Measurements from ENCODE around the gene SCIMP.
"Not testable (repeated sequence)": the region's sequence is repeated elsewhere in the genome, so short reads cannot be mapped to it uniquely, and the experiment has no call there.

Gene SCIMP

GRCh38 chr17:5237541-5238016 is 2.9 kb upstream of the SCIMP start:
- peak; percentile 30 for DNase-seq (ENCODE audit: low spot score)

- no peak for DNase-seq (ENCODE audit: low spot score)
These were observed 2.4 kb upstream of the SCIMP start for GRCh38 chr17:5236938-5237540.

- DNase-seq (ENCODE audit: low spot score) = not testable (repeated sequence)
These were observed 1.2 kb downstream of the SCIMP start for GRCh38 chr17:5233492-5233891.

- no peak for DNase-seq (ENCODE audit: low spot score)
These were observed 7.5 kb downstream of the SCIMP start for GRCh38 chr17:5226940-5227878.

GRCh38 chr17:5225668-5226457 is 8.8 kb downstream of the SCIMP start:
- no peak for DNase-seq (ENCODE audit: low spot score)

- DNase-seq (ENCODE audit: low spot score) = not testable (repeated sequence)
These were observed 12.7 kb downstream of the SCIMP start for GRCh38 chr17:5221912-5222311.

GRCh38 chr17:5220074-5220473 is 14.6 kb downstream of the SCIMP start:
- DNase-seq (ENCODE audit: low spot score) = no peak

- DNase-seq (ENCODE audit: low spot score) = no peak
These were observed 15.1 kb downstream of the SCIMP start for GRCh38 chr17:5219536-5219935.

GRCh38 chr17:5217562-5217961 is 17.1 kb downstream of the SCIMP start:
- DNase-seq (ENCODE audit: low spot score) = not testable (repeated sequence)

GRCh38 chr17:5211458-5211857 is 23.2 kb downstream of the SCIMP start:
- no peak for DNase-seq (ENCODE audit: low spot score)

- DNase-seq (ENCODE audit: low spot score) = no peak
These were observed 23.9 kb downstream of the SCIMP start for GRCh38 chr17:5210614-5211252.

- DNase-seq (ENCODE audit: low spot score) = no peak
These were observed 24.6 kb downstream of the SCIMP start for GRCh38 chr17:5210091-5210490.

GRCh38 chr17:5209396-5209795 is 25.3 kb downstream of the SCIMP start:
- no peak for DNase-seq (ENCODE audit: low spot score)

GRCh38 chr17:5203908-5204294 is 30.8 kb downstream of the SCIMP start:
- DNase-seq (ENCODE audit: low spot score) = no peak

- DNase-seq (ENCODE audit: low spot score) = no peak
These were observed 31.3 kb downstream of the SCIMP start for GRCh38 chr17:5203178-5203907.

GRCh38 chr17:5201011-5201410 is 33.6 kb downstream of the SCIMP start:
- no peak for DNase-seq (ENCODE audit: low spot score)

- no peak for DNase-seq (ENCODE audit: low spot score)
These were observed 34.3 kb downstream of the SCIMP start for GRCh38 chr17:5200360-5200759.

GRCh38 chr17:5198472-5198871 is 36.2 kb downstream of the SCIMP start:
- no peak for DNase-seq (ENCODE audit: low spot score)

GRCh38 chr17:5194346-5194745 is 40.3 kb downstream of the SCIMP start:
- DNase-seq (ENCODE audit: low spot score) = no peak

GRCh38 chr17:5191541-5192417 is 42.9 kb downstream of the SCIMP start, which contains the start of gene ZNF594:
TSS of gene ZNF594 (minus strand) at chr17:5191868. CDS start at chr17:5184256, 7,612 bp downstream.
- peak; percentile 83 for DNase-seq (ENCODE audit: low spot score)
